GM21825 (cell line): ENCODE data around the gene IPO13.

Experiments
- ATAC-seq: cut with Tn5 transposase; IDR thresholded peaks from one replicate; pipeline ENCODE4 v1.9.1; 2021; ENCODE audit warnings: mild to moderate bottlenecking, moderate library complexity; ENCODE audit not compliant: unreplicated experiment

The IPO13 gene

DNA sequence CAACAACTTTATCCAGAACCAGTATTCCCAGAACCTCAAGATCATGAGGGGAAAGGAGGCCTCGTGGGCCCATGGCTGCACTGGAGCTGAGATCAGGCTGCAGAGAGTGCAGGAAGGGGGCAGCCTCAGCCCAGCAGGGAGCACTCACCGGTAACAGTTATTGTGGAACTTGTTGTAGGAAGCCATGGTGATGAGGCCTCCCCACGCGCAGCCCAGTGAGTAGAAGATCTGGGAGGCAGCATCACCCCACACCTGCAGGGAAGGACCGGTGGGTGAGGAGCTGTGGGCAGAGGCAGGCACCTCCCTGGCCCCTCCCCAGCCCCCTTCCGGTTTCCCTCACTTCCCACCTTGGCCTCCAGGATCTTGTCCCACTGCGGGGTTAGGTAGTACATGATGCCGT, 55.4 kb downstream of the IPO13 start:
- ATAC-seq = no peak

DNA sequence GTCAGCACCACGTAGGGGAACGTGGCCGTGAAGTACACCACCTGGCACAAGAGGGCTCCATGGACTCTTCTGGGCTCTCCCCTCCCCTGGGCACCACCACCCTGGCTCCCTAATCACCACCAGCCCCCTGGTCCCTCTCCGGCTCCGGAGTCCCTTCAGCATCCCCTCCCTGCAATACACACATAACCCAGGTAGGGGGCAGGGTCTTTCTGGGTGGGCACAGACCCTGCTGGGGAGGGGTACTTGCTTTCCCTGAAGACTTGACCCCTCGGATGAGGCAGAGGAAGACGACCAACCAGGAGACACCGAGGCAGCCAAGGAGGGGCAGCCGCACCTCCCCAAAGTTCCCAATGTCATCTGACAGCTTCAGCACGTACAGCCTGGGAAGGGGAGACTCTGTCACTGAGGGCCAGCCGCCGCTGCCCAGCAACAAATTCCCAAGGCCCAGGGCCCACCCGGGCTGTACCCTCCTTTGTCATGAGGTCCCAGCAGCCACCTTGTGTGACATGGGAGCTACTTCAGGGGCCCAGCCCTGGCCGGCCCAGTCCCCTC, 55.9 kb downstream of the IPO13 start:
- no peak for ATAC-seq

DNA sequence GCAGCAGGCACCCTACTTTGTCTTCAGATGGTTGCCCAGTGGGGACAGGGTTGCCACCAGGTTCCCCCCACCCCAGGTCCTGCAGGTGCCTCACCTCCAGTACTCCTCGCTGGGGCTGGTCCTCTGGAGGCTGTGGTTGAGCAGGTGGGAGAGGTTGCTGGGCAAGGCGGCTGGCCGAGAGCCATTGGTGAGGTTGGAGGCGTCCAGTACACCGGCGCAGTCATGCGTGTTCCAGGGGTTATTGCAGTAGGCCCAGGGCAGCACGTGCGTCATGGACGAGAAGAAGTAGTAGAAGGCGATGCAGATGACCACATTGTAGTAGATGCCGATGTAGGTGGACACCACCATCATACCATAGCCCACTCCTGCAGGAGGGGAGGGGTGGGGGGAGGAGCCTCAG, 61.5 kb downstream of the IPO13 start:
- no peak for ATAC-seq

DNA sequence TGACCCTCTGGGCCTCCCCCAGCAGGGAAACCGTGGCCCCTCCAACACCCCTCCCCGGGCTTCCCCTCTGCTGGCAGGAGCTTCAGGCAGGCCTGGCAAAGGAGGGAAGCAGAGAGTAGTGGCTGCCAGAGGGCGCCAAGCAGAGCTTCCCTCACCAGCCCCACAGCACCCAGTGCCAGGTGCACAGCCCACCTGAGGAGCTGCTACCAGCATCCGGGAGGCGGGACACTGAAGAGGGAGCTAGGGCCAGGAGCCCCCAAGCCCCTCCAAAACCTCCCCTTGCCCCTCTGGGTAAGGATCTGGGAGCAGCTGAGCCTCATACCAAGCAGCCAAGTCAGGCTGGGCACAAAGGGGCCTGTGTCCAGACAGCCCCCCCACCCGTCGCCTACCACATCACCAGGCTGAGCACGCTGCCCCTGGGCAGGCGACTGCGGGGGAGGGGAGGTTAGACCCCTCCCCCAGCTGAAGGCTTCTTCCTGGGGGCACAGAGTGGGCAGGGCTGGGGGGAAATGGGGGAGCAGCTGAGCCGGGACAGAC, 64.3 kb downstream of the IPO13 start:
- no peak for ATAC-seq

DNA sequence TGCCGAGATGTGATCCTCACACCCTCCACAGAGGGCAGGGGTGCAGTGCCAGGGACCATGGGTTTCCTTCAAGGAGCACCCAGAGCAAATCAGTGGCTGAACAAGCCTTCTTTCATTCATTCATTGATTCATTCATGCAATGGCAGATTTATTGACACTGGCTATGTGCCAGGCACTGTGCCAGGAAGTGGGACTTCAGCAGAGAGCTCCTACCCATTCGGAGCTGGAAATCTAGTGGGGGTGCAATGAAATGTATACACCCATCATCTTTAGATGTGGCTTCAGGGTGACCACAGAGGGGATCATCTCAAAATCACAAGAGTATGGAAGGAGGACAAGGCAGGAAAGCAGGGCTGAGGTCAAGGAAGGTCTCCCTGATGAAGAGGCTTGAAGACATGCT, 65.7 kb downstream of the IPO13 start:
- ATAC-seq = no peak

DNA sequence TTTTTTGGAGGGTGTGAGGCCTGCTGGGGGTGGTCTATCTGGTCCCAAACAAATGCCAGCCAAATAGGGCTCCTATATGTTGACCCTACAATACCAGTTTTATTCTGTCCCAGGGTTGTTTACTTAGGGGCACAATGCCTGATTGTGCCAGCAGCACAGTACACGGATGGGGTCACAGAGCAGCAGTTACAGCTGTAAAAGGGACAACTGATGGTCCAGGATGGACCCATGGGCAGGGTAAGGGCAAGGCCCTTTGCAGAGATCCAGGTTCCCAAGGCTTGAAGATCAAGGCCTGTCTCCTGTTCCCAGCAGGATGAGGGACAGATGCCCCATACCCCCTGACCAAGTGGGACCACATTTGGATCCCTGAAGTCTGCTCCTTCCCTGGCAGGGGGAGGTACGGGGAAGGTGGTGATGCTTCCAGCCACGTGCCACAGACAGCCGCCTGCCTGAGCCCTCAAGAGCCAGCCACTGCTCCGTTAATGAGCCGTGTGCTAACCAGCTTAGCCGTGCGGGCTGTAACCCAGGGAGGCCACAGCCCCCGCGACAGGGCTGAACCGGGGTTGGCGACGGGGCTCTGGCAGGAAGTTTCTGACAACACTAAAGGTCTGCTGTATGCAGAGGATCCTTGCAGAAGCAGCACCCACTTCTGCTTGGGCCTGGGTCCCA, 66.3 kb downstream of the IPO13 start:
- ATAC-seq = no peak

DNA sequence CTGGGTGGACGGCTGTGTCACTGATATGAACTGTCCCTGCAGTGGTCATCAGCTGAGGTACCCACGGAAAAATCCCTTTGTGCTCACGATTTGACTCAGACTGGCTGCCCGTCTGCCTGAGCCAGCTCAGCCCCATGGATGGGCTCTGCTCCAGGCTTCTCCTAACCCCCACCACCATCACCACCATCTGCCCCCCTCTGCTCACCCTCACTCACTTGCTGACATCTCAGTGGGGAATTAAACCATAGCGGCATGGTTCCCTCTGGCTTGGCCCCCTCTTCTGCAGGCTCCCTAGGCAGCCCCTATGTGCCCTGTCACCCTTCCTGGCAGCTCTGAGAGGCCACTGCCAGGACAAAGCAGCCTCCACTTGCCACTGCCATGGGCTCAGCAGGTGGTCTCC, 67.2 kb downstream of the IPO13 start:
- no peak for ATAC-seq

DNA sequence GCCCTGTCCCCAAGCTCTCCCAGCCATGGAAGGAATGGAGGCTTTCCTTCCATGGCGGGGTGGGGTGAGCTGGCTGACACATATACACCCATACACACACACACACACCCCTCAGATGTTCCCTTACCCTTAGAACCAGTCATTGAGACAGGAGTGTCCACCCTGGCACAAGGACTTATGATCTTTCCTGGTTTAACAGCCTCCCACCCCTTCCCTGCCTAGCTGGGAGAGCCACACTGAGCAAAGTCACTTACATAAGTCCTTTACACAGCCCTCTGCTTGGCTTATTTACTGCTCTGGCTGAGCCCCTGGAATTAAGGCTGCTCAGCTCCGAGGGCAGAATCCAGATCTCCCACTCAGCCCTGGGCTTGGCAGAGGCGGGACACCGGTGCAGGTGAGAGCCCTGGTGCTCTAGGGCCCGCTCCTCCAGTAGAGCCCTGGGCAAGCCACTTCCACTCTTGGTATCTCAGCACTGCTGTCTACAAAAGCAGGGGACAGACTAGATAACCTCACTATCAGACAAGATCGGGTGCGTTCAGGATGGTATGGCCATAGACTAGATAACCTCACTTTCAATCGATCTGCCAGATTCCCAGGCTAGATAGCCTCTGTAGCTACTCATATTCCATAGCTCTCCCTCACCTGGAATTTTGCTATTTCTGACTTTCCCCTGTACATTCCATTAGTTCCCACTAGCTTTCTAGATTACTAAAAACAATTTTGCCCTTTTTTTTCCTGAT, 67.8 kb downstream of the IPO13 start:
- ATAC-seq = no peak

DNA sequence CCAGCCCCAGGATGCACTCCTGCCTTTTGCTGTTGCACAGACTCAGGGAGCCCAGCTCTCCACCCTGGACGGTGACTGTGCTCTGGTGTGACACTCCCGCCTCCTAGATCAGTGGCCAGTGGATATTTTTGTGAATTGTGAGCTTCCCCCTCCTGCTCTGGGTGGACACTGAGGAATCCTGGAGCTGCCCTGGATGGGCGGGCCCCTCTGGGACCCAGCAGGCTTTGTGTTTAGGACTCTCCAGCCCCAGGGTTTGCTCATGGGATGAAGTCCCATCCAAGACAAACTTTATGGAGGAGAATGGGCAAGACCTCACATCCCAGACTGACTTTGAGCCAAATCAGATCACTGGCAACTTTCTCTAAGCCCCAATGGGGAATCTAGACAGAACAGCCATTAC, 68.5 kb downstream of the IPO13 start:
- ATAC-seq = no peak

DNA sequence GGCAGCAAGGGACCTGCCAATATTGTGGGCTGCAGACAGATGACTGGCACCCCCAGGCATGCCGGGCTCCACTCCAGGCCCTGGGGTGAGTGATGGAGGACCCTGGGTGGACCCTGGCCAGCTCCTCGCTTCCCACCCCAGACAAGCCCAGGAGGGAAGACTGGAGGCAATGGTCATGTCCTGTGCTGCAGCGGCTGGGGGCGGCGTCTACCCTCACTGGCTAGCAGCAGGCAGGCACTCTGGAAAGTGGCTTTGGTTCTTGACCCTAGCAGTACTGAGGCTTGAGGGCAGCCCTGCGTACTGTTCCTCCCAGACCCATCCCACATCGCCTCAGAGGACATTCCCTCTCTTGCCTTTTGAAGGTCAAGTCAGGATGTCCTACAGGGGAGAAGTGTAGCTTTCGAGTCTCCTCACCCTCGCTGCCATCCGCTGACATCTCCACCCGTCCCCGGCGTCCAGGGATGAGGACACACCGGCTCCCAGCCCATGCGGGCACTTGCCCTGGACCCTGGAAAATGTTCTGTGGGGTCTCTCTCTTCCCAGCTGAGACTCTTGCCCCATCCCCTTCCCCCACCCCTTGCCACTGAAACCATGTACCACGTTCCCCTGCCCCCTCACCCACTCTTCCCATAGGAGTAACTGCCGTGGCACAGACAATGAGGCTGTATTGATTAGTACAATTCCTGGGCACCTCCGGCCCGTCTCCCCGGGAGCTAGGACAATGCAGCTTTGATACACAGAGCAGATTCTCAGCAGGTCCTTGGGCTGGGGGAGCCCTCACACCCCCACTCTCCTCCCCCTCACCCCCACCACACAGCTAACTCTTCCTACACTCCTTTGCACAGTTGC, 69.5 kb downstream of the IPO13 start:
- ATAC-seq = no peak

DNA sequence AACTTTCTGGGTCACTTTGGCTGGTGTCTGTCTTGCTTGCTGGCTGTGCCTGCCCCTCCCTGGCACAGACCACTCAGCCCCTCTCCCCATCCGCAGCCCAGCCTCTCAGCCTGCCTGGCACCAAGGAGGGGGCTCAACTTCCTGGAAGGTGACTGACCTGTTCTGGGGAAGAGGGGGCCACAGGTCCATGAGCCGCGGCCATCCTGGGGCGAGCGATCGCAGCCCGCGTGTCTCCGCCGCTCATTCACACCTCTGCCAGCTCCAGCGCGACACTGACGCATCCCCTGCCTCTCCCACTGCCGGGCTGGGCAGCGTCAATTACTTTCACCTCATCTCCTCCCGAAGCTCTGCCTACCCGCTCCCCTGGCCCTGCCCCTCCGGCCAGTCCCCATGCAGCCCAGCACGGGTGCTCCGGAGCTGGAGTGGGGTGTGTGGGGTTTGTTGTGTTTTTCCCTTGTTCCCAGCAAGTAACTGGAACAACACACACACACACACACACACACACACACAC, 70.2 kb downstream of the IPO13 start:
- no peak for ATAC-seq
